Activated naive CD8-positive, alpha-beta T cell treated with anti-CD3 and anti-CD28 coated beads for 36 hours (primary cell): Measurements from ENCODE around the gene TNIP3. TPM values are rescaled to one million over a fixed set of nuclear protein-coding genes. Genes with fewer than 3 reads are reported as not detected.
A peak's percentile ranks its signal among the peaks of the same experiment; 100 is the strongest.

Experiments used
- DNase-seq: peaks from one replicate; pipeline ENCODE4 v3.0.0; 2021
- H3K27ac Mint-ChIP-seq: one replicate; pipeline ENCODE4 v1.8.0; 2022; ENCODE audit warnings: mild to moderate bottlenecking, moderate library complexity, mixed read lengths
- H3K27me3 Mint-ChIP-seq: one replicate; pipeline ENCODE4 v1.8.0; 2022; ENCODE audit warnings: mild to moderate bottlenecking, mixed read lengths
- H3K36me3 Mint-ChIP-seq: one replicate; pipeline ENCODE4 v1.8.0; 2021; ENCODE audit warnings: mild to moderate bottlenecking, mixed read lengths
- H3K4me1 Mint-ChIP-seq: one replicate; pipeline ENCODE4 v1.8.0; 2021; ENCODE audit warnings: mixed read lengths
- H3K4me3 Mint-ChIP-seq: one replicate; pipeline ENCODE4 v1.8.0; 2022; ENCODE audit warnings: mild to moderate bottlenecking, moderate library complexity, mixed read lengths
- H3K9me3 Mint-ChIP-seq: one replicate; pipeline ENCODE4 v1.8.0; 2022; ENCODE audit warnings: mixed read lengths
- total RNA-seq, 2 experiments: library from RNA; stranded (reverse); gene quantifications; one replicate each; pipeline ENCODE4 v1.2.3, GENCODE V29; 2021

The TNIP3 gene
- total RNA-seq, 2 experiments from 2014 or later, result 3.3 TPM

DNA sequence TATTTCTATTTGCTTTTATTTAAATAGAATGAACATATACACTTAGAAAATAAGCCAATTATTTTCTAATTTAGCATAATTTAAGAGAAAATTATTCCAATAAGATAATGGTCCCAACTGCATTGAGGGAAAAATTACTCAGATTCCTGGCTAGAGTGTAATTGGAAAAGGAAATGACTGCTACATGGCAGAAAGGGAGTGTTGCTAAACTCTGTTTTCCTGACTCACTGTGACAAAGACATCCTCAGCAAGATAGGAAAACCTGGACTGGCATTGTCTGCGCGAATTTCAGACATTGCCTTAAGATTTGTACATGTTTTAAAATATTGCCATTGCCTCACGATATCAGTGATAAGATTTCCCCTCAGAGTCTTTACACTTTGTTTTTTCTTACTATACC lies 8.2 kb downstream of the TNIP3 start:
- H3K9me3 Mint-ChIP-seq, result no peaks in the 10 kb centered on the region
- H3K4me3 Mint-ChIP-seq, result peak overlapping the region; percentile 50
- H3K4me1 Mint-ChIP-seq, result peaks cover 60% of the 10 kb centered on the region
- H3K27me3 Mint-ChIP-seq, result no peaks in the 10 kb centered on the region
- H3K27ac Mint-ChIP-seq, result peak overlapping the region; percentile 16
- no peak for DNase-seq
- peaks cover 5% of the 10 kb centered on the region for H3K36me3 Mint-ChIP-seq

GRCh38 chr4:121154103-121154515 lies 10.0 kb downstream of the TNIP3 start:
- Mint-ChIP-seq H3K36me3 (peaks cover 15% of the 10 kb centered on the region), H3K4me3 (peak overlapping the region; percentile 63), H3K9me3 (peaks cover 1% of the 10 kb centered on the region), H3K27ac (peak overlapping the region; percentile 82), H3K4me1 (peaks cover 72% of the 10 kb centered on the region), H3K27me3 (no peaks in the 10 kb centered on the region)
- DNase-seq, result no peak

DNA sequence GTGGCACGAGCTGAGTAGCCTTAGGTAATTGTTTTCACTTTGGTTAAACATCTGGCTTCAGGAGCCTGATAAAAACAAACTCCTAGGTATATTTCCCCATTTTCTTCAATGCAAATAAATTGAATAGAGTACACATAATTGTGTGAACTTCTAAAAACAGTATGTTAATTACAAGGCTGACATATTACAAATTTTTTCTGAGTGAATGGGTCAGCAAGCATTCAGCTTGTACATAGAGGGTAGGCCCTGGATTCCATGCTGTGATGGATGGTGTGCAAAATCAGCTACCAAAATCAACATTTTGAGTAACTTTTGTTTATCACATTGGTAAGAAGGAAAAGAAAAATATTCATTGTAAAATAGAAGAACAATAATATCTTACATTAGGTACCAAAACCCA lies 12.2 kb downstream of the TNIP3 start:
- Mint-ChIP-seq H3K4me3 (no peak overlapping the region), H3K36me3 (peaks cover 12% of the 10 kb centered on the region), H3K27me3 (no peaks in the 10 kb centered on the region), H3K9me3 (peaks cover 3% of the 10 kb centered on the region), H3K27ac (no peak overlapping the region), H3K4me1 (peaks cover 78% of the 10 kb centered on the region)
- no peak for DNase-seq

- DNase-seq, result no peak
- no peaks in the 10 kb centered on the region for H3K27me3 Mint-ChIP-seq
- H3K4me3 Mint-ChIP-seq, result no peak overlapping the region
- peaks cover 12% of the 10 kb centered on the region for H3K36me3 Mint-ChIP-seq
- H3K4me1 Mint-ChIP-seq, result peaks cover 74% of the 10 kb centered on the region
- peaks cover 3% of the 10 kb centered on the region for H3K9me3 Mint-ChIP-seq
- peak overlapping the region; percentile 49 for H3K27ac Mint-ChIP-seq
Observed at GRCh38 chr4:121150486-121150885, 13.6 kb downstream of the TNIP3 start.

- Mint-ChIP-seq H3K4me1 (peaks cover 69% of the 10 kb centered on the region), H3K27me3 (no peaks in the 10 kb centered on the region), H3K9me3 (peaks cover 3% of the 10 kb centered on the region), H3K27ac (no peak overlapping the region), H3K36me3 (peaks cover 12% of the 10 kb centered on the region), H3K4me3 (no peak overlapping the region)
- no peak for DNase-seq
Observed at GRCh38 chr4:121150003-121150402, 14.1 kb downstream of the TNIP3 start.

- no peak for DNase-seq
- peaks cover 12% of the 10 kb centered on the region for H3K36me3 Mint-ChIP-seq
- H3K9me3 Mint-ChIP-seq, result peaks cover 3% of the 10 kb centered on the region
- H3K27me3 Mint-ChIP-seq, result no peaks in the 10 kb centered on the region
- H3K4me3 Mint-ChIP-seq, result no peak overlapping the region
- H3K4me1 Mint-ChIP-seq, result peaks cover 67% of the 10 kb centered on the region
- no peak overlapping the region for H3K27ac Mint-ChIP-seq
Observed at GRCh38 chr4:121148621-121149020, 15.5 kb downstream of the TNIP3 start.

- Mint-ChIP-seq H3K4me1 (peaks cover 65% of the 10 kb centered on the region), H3K36me3 (peaks cover 12% of the 10 kb centered on the region), H3K9me3 (peaks cover 3% of the 10 kb centered on the region), H3K27ac (no peak overlapping the region), H3K27me3 (no peaks in the 10 kb centered on the region), H3K4me3 (no peak overlapping the region)
- no peak for DNase-seq
Observed at GRCh38 chr4:121148000-121148399, 16.1 kb downstream of the TNIP3 start.

DNA sequence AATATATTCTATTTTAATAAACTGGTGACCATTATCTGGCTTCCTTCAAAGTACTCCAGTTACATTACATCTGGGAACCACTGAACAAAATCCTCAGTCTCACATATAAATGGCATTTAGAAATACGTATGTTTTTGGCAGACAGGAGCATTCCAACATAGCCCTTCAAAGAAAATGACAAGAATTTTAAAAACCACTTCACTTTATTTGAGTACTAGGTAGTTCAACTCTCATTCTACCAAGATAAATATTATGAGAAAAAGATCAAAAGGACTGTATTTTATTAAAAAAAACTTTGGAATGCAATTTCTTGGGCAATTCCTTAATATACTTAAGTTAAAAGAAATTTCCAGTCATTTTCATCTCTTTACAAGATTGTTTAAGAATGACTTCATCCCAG lies 17.6 kb downstream of the TNIP3 start:
- H3K4me3 Mint-ChIP-seq, result no peak overlapping the region
- H3K4me1 Mint-ChIP-seq, result peaks cover 60% of the 10 kb centered on the region
- H3K27me3 Mint-ChIP-seq, result no peaks in the 10 kb centered on the region
- DNase-seq, result no peak
- peaks cover 3% of the 10 kb centered on the region for H3K9me3 Mint-ChIP-seq
- no peak overlapping the region for H3K27ac Mint-ChIP-seq
- H3K36me3 Mint-ChIP-seq, result peaks cover 14% of the 10 kb centered on the region

GRCh38 chr4:121145430-121145829 lies 18.7 kb downstream of the TNIP3 start:
- Mint-ChIP-seq H3K27ac (no peak overlapping the region), H3K36me3 (peaks cover 14% of the 10 kb centered on the region), H3K4me3 (no peak overlapping the region), H3K4me1 (peaks cover 59% of the 10 kb centered on the region), H3K9me3 (peaks cover 3% of the 10 kb centered on the region), H3K27me3 (no peaks in the 10 kb centered on the region)
- no peak for DNase-seq

GRCh38 chr4:121144021-121144420 lies 20.1 kb downstream of the TNIP3 start:
- DNase-seq, result no peak
- H3K4me1 Mint-ChIP-seq, result peaks cover 65% of the 10 kb centered on the region
- H3K27ac Mint-ChIP-seq, result no peak overlapping the region
- peaks cover 16% of the 10 kb centered on the region for H3K36me3 Mint-ChIP-seq
- no peak overlapping the region for H3K4me3 Mint-ChIP-seq
- H3K27me3 Mint-ChIP-seq, result no peaks in the 10 kb centered on the region
- H3K9me3 Mint-ChIP-seq, result peaks cover 1% of the 10 kb centered on the region

- H3K4me1 Mint-ChIP-seq, result peaks cover 68% of the 10 kb centered on the region
- H3K27ac Mint-ChIP-seq, result no peak overlapping the region
Observed at GRCh38 chr4:121143131-121143530, 21.0 kb downstream of the TNIP3 start.

DNA sequence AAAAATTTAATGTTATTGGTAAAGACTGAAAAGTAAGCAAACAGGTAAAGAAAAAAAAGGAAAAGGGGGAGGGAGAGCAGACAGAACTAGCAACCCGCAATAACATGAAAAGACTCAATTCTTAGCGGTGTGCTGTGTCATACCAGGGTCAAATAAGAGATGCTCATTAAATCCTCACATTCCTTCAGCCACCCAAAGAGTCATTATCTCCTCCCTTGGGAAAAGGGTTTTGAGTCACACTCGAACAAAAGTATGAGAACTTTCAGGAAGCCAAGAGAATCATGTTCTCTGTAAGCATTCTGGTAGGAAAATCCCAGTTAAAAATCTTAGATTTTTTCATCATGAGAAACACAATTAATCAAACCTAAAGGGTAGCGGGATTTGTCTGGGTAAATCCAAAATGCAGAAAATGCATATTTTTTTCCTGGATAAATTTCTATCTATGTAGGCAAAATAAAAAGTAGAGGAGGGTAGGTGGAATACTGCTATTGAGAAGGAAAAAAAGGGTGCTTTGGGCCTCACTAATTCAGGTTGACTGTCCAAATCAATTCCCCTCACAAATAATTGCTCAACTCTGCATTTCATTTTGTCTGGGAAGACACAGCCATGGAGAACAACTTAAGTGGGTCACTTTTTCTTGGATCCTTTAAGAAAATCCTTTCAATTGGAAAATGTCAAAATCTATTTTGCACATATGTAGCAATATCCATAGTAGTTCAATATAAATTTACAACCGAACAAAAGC lies 23.2 kb downstream of the TNIP3 start:
- Mint-ChIP-seq H3K9me3 (no peaks in the 10 kb centered on the region), H3K36me3 (peaks cover 22% of the 10 kb centered on the region), H3K4me1 (peaks cover 70% of the 10 kb centered on the region), H3K27me3 (no peaks in the 10 kb centered on the region), H3K4me3 (no peak overlapping the region), H3K27ac (peak overlapping the region; percentile 86)
- no peak for DNase-seq

More at GRCh38 chr4:121143131-121143530, 21.0 kb downstream of the TNIP3 start:
- H3K4me3 Mint-ChIP-seq, result no peak overlapping the region
- no peaks in the 10 kb centered on the region for H3K27me3 Mint-ChIP-seq
- DNase-seq, result no peak
- no peaks in the 10 kb centered on the region for H3K9me3 Mint-ChIP-seq
- H3K36me3 Mint-ChIP-seq, result peaks cover 19% of the 10 kb centered on the region

DNA sequence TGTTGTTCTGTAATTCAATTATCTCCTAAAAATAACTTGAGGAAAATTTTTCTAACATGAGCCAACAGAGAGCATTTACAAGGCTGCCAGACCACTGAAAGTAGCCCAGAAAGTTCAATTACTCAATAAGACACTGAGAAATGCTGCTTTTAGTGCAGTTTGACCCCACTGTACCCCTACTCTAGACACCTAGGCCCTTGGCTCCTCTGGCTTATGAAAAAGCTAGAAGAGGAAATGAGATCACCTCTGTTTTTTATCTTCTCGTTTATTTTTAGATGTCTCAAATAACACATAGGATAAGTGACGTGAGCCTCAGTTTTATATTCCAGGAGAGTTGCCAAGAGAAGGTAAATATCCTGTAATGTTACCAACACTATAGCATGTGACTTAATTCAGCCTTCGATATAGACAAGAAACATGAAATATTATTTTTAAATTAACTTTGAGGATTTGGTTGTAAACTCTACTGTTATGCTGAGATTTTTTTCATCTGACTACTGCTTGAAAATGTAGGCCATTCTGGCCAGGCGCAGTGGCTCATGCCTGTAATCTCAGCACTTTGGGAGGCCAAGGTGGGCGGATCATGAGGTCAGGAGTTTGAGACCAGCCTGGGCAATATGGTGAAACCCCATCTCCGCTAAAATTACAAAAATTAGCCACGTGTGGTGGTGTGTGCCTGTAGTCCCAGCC lies 24.4 kb downstream of the TNIP3 start:
- Mint-ChIP-seq H3K36me3 (peaks cover 28% of the 10 kb centered on the region), H3K27me3 (no peaks in the 10 kb centered on the region), H3K4me3 (peak overlapping the region; percentile 7), H3K9me3 (peaks cover 3% of the 10 kb centered on the region), H3K27ac (peak overlapping the region; percentile 86), H3K4me1 (peaks cover 77% of the 10 kb centered on the region)
- no peak for DNase-seq

DNA sequence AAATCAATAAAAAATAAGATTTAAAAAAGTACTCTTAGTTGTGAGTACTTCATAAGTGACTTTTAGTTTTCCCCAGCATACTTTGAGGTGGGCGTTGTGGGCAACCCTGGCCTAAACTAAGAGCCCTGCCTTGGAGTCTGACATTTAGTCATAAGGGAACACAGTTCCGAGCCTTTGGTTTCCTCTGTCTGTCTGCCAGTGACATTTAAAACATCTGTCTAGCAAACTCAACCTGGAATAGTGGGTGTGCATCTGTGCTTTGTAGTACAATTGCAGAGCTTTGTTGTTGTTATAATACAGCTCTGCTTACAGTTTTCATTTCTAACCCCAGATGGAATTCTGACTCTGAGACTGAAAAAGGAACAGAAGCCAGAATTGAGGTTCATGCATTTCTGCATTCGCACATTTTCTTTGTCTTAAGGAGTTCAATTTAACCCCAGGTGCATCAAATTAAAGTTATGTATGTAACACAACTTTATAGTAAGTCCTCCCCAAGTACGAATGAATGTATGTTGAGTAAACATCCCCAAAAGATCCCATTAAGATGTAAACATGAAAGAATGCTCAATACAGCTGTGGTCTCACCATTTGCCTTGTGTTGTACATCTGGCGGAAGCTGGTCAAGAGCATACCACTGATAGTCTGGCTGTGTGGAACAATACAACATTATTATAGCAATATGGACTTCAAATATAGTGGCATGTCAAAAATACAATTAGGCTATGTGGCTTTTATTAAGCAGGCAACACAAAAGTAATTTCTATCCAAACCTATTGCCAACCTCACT lies 25.9 kb downstream of the TNIP3 start:
- Mint-ChIP-seq H3K27ac (peak overlapping the region; percentile 86), H3K4me1 (peaks cover 68% of the 10 kb centered on the region), H3K9me3 (peaks cover 4% of the 10 kb centered on the region), H3K36me3 (peaks cover 28% of the 10 kb centered on the region), H3K4me3 (peak overlapping the region; percentile 49), H3K27me3 (no peaks in the 10 kb centered on the region)
- peak; percentile 63 for DNase-seq

GRCh38 chr4:121130326-121130660 lies 33.8 kb downstream of the TNIP3 start:
- Mint-ChIP-seq H3K27me3 (no peaks in the 10 kb centered on the region), H3K4me1 (peaks cover 29% of the 10 kb centered on the region), H3K36me3 (peaks cover 10% of the 10 kb centered on the region), H3K4me3 (no peak overlapping the region), H3K9me3 (peaks cover 6% of the 10 kb centered on the region), H3K27ac (no peak overlapping the region)
- no peak for DNase-seq
